NCI-H1436 (cell line): ENCODE results near the gene RUNX2.

Experiments used
- DNase-seq: peaks from one replicate; lab custom pipeline; 2025; lab: John Stamatoyannopoulos, UW

Gene RUNX2

GRCh38 chr6:45677381-45678284, 349.5 kb downstream of the RUNX2 start:
- DNase-seq: no peak

GRCh38 chr6:45678285-45678607, 350.1 kb downstream of the RUNX2 start:
- no peak for DNase-seq

GRCh38 chr6:45679163-45679562, 351.0 kb downstream of the RUNX2 start:
- no peak for DNase-seq

- DNase-seq: no peak
Observed at GRCh38 chr6:45679631-45680030, 351.5 kb downstream of the RUNX2 start.

GRCh38 chr6:45681860-45682511, 353.9 kb downstream of the RUNX2 start:
- no peak for DNase-seq

GRCh38 chr6:45684476-45684875, 356.3 kb downstream of the RUNX2 start:
- DNase-seq: no peak

GRCh38 chr6:45685076-45685475, 356.9 kb downstream of the RUNX2 start:
- no peak for DNase-seq

GRCh38 chr6:45686841-45687569, 358.9 kb downstream of the RUNX2 start:
- DNase-seq: no peak

GRCh38 chr6:45687570-45687969, 359.4 kb downstream of the RUNX2 start:
- no peak for DNase-seq

GRCh38 chr6:45688180-45688579, 360.1 kb downstream of the RUNX2 start:
- DNase-seq: no peak

GRCh38 chr6:45689926-45690615, 361.9 kb downstream of the RUNX2 start:
- no peak for DNase-seq

- no peak for DNase-seq
Observed at GRCh38 chr6:45690846-45691245, 362.7 kb downstream of the RUNX2 start.

GRCh38 chr6:45691426-45691825, 363.3 kb downstream of the RUNX2 start:
- no peak for DNase-seq

- no peak for DNase-seq
Observed at GRCh38 chr6:45692021-45692420, 363.9 kb downstream of the RUNX2 start.

- no peak for DNase-seq
Observed at GRCh38 chr6:45696738-45697137, 368.6 kb downstream of the RUNX2 start.

GRCh38 chr6:45697605-45698004, 369.5 kb downstream of the RUNX2 start:
- no peak for DNase-seq

- DNase-seq: no peak
Observed at GRCh38 chr6:45698046-45698445, 369.9 kb downstream of the RUNX2 start.

GRCh38 chr6:45699663-45700062, 371.5 kb downstream of the RUNX2 start:
- DNase-seq: no peak

GRCh38 chr6:45702849-45703739, 375.0 kb downstream of the RUNX2 start:
- DNase-seq: no peak

- no peak for DNase-seq
Observed at GRCh38 chr6:45704056-45704800, 376.1 kb downstream of the RUNX2 start.
